ENCODE results near the gene KCTD15. TPM values are rescaled to one million over a fixed set of nuclear protein-coding genes. Genes with fewer than 3 reads are reported as not detected.

The KCTD15 gene
- polyA plus RNA-seq, 1 donor (not counting 4 experiments of a cell fraction or from before 2014, with no cell fraction given), result 16.2 TPM

- Histone ChIP-seq H3K9me1 (ENCODE audit: control insufficient read depth, extremely low read depth, insufficient read depth, low read length) (peaks cover 2% of the 10 kb centered on the region), H4K20me1 (ENCODE audit: control insufficient read depth, extremely low read depth, insufficient read depth, low read length) (no peaks in the 10 kb centered on the region), H3K4me2 (ENCODE audit: control insufficient read depth, extremely low read depth, insufficient read depth, low read depth, low read length) (no peak overlapping the region), H3K9ac (ENCODE audit: control insufficient read depth, extremely low read depth, insufficient read depth, low read length) (no peak overlapping the region), H3K36me3 (ENCODE audit: control insufficient read depth in 2 of 2, extremely low read depth in 1 of 2, insufficient read depth in 2 of 2, low read length in 2 of 2) (no peaks in the 10 kb centered on the region), H2AFZ (ENCODE audit: control insufficient read depth, low read length) (no peak overlapping the region), H3K4me1 (ENCODE audit: control insufficient read depth, extremely low read depth, insufficient read depth, low read length) (peaks cover 29% of the 10 kb centered on the region), H3K27me3 (ENCODE audit: control insufficient read depth, extremely low read depth, insufficient read depth, low read length) (no peaks in the 10 kb centered on the region), H3K27ac (ENCODE audit: control insufficient read depth, insufficient read depth, low read length) (no peak overlapping the region), H3K79me2 (ENCODE audit: control insufficient read depth, insufficient read depth, low read length) (no peaks in the 10 kb centered on the region), H3K9me3 (ENCODE audit: control insufficient read depth, low read depth, low read length) (no peaks in the 10 kb centered on the region), H3K4me3 (ENCODE audit: control insufficient read depth in 2 of 3, extremely low read depth in 1 of 3, insufficient read depth in 2 of 3, low read depth in 1 of 3, low read length in 3 of 3) (no peak overlapping the region)
- dilution Hi-C loops (cut with MboI; ENCODE audit: extremely low pct_ligation_motif_present, low sequenced_read_pairs), result no loop called here
- DNase-seq (ENCODE audit: low read depth, low spot score) (no peak), FAIRE-seq (no peak)
- no peak for TF ChIP-seq EZH2 (IDR thresholded peaks at IDR 0.05; ENCODE audit: low read length)
- no peak for TF ChIP-seq CTCF (optimal IDR thresholded peaks at IDR 0.05 in 1 of 3, IDR thresholded peaks at IDR 0.05 in 1 of 3, conservative IDR thresholded peaks at IDR 0.05 in 1 of 3; ENCODE audit: extremely low read depth in 1 of 3, insufficient read depth in 2 of 3, low read length in 3 of 3)
Measured at GRCh38 chr19:33823341-33823740, 26.7 kb downstream of the KCTD15 start.

GRCh38 chr19:33825556-33825955 is 28.9 kb downstream of the KCTD15 start:
- Histone ChIP-seq H2AFZ (ENCODE audit: control insufficient read depth, low read length) (no peak overlapping the region), H3K4me3 (ENCODE audit: control insufficient read depth in 2 of 3, extremely low read depth in 1 of 3, insufficient read depth in 2 of 3, low read depth in 1 of 3, low read length in 3 of 3) (no peak overlapping the region), H3K79me2 (ENCODE audit: control insufficient read depth, insufficient read depth, low read length) (no peaks in the 10 kb centered on the region), H3K9me1 (ENCODE audit: control insufficient read depth, extremely low read depth, insufficient read depth, low read length) (peaks cover 2% of the 10 kb centered on the region), H3K27ac (ENCODE audit: control insufficient read depth, insufficient read depth, low read length) (no peak overlapping the region), H3K36me3 (ENCODE audit: control insufficient read depth in 2 of 2, extremely low read depth in 1 of 2, insufficient read depth in 2 of 2, low read length in 2 of 2) (no peaks in the 10 kb centered on the region), H4K20me1 (ENCODE audit: control insufficient read depth, extremely low read depth, insufficient read depth, low read length) (no peaks in the 10 kb centered on the region), H3K9ac (ENCODE audit: control insufficient read depth, extremely low read depth, insufficient read depth, low read length) (no peak overlapping the region), H3K4me2 (ENCODE audit: control insufficient read depth, extremely low read depth, insufficient read depth, low read depth, low read length) (no peak overlapping the region), H3K9me3 (ENCODE audit: control insufficient read depth, low read depth, low read length) (no peaks in the 10 kb centered on the region), H3K27me3 (ENCODE audit: control insufficient read depth, extremely low read depth, insufficient read depth, low read length) (no peaks in the 10 kb centered on the region), H3K4me1 (ENCODE audit: control insufficient read depth, extremely low read depth, insufficient read depth, low read length) (peaks cover 16% of the 10 kb centered on the region)
- FAIRE-seq, result no peak
- dilution Hi-C loops (cut with MboI; ENCODE audit: extremely low pct_ligation_motif_present, low sequenced_read_pairs), result no loop called here
- no peak for DNase-seq (ENCODE audit: low read depth, low spot score)
- TF ChIP-seq CTCF (optimal IDR thresholded peaks at IDR 0.05 in 1 of 3, IDR thresholded peaks at IDR 0.05 in 1 of 3, conservative IDR thresholded peaks at IDR 0.05 in 1 of 3; ENCODE audit: extremely low read depth in 1 of 3, insufficient read depth in 2 of 3, low read length in 3 of 3) (no peak), EZH2 (IDR thresholded peaks at IDR 0.05; ENCODE audit: low read length) (no peak)
